Stimulated activated effector memory CD8-positive, alpha-beta T cell treated with anti-CD3 and anti-CD28 coated beads, Interleukin-12 subunit alpha, Interleukin-12 subunit beta, amount 100 ng/mL, for 72 hours (primary cell): ENCODE data around the gene GNB1.

Experiments
- ATAC-seq: fragments of 150-1000 bp; cut with Tn5 transposase; 2 replicates; pipeline ENCODE4 v1.10.0; 2021
- DNase-seq, 2 donors: peaks; one replicate each; pipeline ENCODE4 v3.0.0; 2021 to 2022; ENCODE audit warnings: low spot score in 2 of 2
- H3K27ac Mint-ChIP-seq: one replicate; pipeline ENCODE4 v1.8.0; 2022; ENCODE audit warnings: mild to moderate bottlenecking, mixed read lengths
- H3K36me3 Mint-ChIP-seq: one replicate; pipeline ENCODE4 v1.8.0; 2022; ENCODE audit warnings: mild to moderate bottlenecking, mixed read lengths
- H3K4me1 Mint-ChIP-seq: one replicate; pipeline ENCODE4 v1.8.0; 2022; ENCODE audit warnings: mixed read lengths
- H3K4me3 Mint-ChIP-seq: one replicate; pipeline ENCODE4 v1.8.0; 2022; ENCODE audit warnings: mild to moderate bottlenecking, mixed read lengths
- H3K9me3 Mint-ChIP-seq: one replicate; pipeline ENCODE4 v1.8.0; 2022; ENCODE audit warnings: mixed read lengths

GNB1 gene

DNA sequence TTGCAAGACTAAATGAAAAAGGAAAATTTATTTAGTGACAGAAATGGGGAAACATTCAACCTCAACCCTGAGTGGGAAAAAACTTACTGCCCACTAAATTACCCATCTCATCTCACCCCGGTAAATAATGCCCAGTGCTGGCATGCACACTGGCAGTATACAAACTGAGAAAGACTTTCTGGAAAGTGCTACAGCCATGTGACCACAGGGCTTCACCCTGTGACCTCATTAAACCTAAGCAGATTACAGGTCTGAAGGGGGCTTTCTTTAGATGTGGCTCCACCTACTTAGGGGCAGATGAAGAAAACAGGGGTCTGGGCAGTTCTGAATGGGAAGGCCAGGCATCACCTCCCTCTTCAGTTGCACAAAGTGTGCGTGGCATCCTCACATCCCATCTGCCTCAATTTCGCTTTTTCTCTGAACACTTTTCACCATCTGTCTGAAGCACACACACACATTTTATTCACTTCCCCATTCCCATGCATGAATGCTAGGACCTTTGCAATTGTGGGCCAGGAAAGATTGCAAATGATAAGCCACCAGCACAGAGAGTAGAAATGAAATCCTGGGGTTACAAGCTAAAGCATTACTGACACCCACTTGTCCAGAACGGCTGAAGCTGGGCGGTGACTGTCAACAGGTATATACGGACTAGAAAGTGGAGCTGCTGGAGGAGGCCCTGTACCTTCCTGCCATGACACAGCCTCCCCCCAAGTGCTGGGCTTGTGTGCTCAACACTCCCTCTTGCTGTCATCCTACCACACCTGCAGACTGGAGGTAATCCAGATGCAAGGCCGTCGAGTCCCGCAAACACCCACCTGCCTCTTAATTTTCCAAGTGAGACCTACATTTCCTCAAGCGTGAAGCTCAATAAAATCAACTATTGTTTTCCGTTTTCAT is 115.3 kb downstream of the GNB1 start:
- peaks cover 44% of the 10 kb centered on the region for H3K36me3 Mint-ChIP-seq
- no peak for ATAC-seq
- no peak for DNase-seq
- H3K4me3 Mint-ChIP-seq: peak overlapping the region; percentile 72
- peaks cover 37% of the 10 kb centered on the region for H3K4me1 Mint-ChIP-seq
- H3K9me3 Mint-ChIP-seq: no peaks in the 10 kb centered on the region
- peak overlapping the region; percentile 81 for H3K27ac Mint-ChIP-seq

GRCh38 chr1:1773874-1774273 is 117.0 kb downstream of the GNB1 start:
- Mint-ChIP-seq H3K9me3 (no peaks in the 10 kb centered on the region), H3K4me1 (peaks cover 21% of the 10 kb centered on the region), H3K27ac (no peak overlapping the region), H3K36me3 (peaks cover 52% of the 10 kb centered on the region), H3K4me3 (no peak overlapping the region)
- ATAC-seq (no peak), DNase-seq (no peak)

- Mint-ChIP-seq H3K4me1 (peaks cover 15% of the 10 kb centered on the region), H3K9me3 (no peaks in the 10 kb centered on the region), H3K27ac (no peak overlapping the region), H3K36me3 (peaks cover 68% of the 10 kb centered on the region), H3K4me3 (no peak overlapping the region)
- DNase-seq (no peak), ATAC-seq (no peak)
Observed at GRCh38 chr1:1771096-1771495, 119.8 kb downstream of the GNB1 start.

DNA sequence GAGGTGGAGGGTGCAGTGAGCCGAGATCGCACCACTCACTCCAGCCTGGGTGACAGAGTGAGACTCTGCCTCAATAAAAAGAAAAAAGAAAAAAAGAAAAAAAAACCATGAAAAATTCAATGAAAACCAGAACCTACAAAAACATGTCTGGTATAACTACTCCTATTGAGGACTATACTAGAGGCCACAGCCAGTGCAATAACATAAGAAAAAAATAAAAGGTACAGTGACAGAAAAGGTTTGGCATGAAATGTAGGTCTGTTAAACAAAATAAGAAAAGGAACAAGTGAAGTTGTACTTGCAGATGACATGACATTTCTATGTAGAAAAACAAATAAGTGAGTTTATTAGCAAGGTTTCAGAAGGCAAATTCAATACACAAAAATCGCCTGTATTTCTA is 120.8 kb downstream of the GNB1 start:
- Mint-ChIP-seq H3K9me3 (no peaks in the 10 kb centered on the region), H3K36me3 (peaks cover 75% of the 10 kb centered on the region), H3K27ac (no peak overlapping the region)

DNA sequence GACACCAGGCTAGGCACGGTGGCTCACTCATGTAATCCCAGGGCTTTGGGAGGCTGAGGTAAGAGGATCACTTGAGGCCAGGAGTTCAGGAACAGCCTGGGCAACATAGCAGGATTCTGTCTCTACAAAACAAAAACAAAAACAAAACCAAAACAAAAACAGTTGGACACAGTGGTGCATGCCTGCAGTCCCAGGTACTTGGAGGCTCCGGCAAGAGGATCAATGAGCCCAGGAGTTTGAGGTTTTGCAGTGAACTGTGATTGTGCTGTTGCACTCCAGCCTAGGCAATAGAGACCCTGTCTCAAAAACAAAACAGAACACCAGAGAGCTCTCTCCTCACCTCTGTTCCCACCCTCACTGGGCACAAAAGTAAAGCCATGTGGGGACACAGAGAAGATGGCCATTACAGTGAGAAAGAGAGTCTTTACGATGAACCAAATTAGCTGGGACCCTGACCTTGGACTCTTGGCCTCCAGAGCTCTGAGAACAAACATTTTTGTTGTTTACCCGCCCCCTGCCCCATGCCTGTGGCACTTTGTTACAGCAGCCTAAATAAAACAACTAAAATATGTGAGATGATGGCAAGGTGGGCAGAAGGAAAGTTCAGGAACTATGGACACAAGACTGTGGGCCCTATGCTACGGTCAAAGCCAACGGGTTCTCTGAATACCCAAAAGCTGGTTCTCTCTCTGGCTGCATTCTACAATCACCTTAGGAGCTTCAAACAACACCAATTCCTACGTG is 122.5 kb downstream of the GNB1 start:
- Mint-ChIP-seq H3K36me3 (peaks cover 92% of the 10 kb centered on the region), H3K27ac (no peak overlapping the region), H3K4me1 (peaks cover 6% of the 10 kb centered on the region), H3K4me3 (no peak overlapping the region), H3K9me3 (no peaks in the 10 kb centered on the region)
- ATAC-seq (no peak), DNase-seq (no peak)

More for the DNA sequence above, 120.8 kb downstream of the GNB1 start:
- ATAC-seq: no peak
- no peak for DNase-seq
- H3K4me3 Mint-ChIP-seq: no peak overlapping the region
- H3K4me1 Mint-ChIP-seq: peaks cover 6% of the 10 kb centered on the region

GRCh38 chr1:1764876-1765470 is 125.9 kb downstream of the GNB1 start:
- Mint-ChIP-seq H3K4me1 (peaks cover 6% of the 10 kb centered on the region), H3K27ac (no peak overlapping the region), H3K36me3 (peaks cover 95% of the 10 kb centered on the region), H3K9me3 (no peaks in the 10 kb centered on the region), H3K4me3 (no peak overlapping the region)
- no peak for ATAC-seq
- DNase-seq: no peak

DNA sequence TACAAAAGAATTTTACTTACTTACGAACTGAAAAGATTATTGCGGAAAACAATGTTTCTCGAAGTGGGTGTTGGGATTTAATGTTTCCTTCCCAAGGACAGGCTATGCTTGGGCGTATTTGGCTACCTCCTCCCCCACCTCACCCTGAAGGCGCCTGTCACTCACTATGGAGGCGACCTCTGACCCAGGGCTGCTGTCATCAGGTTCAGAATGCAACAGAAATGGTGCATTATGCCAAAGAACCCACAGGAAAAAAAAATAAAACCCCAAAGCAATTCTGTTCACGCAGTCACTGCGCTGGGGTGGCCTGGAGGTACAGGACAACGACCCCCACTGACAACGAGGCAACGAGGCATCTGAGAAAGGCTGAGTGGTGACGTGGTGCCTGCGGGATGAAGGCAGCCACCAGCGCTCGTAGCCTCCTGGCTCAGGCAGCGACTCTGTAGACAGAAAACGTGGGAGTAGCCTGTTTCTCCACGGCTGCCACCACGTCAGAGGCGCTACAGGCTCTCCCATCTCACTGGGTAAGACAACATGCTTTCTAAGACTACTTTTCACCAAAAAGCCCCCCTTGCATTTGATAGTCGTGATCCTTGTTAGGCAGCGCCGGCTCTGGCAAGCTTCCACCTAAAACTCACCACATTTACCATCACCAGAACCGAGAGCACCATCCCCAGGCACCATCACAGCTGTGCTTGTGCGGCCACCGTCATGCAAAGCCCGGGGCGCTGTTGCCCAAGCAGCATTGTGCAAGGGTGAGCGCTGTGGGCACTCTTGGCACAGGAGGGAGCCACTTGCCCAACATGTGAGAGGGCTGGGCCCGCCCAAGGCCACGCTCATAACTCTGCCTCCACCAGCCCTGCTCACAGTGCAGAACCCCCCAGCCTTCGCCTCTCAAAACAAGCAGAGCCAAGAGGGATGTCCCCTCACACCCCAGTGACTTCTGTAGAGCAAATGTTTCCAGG is 126.9 kb downstream of the GNB1 start:
- Mint-ChIP-seq H3K4me1 (peaks cover 6% of the 10 kb centered on the region), H3K9me3 (no peaks in the 10 kb centered on the region), H3K4me3 (no peak overlapping the region), H3K27ac (no peak overlapping the region), H3K36me3 (peaks cover 94% of the 10 kb centered on the region)
- DNase-seq (no peak), ATAC-seq (no peak)

- Mint-ChIP-seq H3K27ac (no peak overlapping the region), H3K36me3 (peaks cover 94% of the 10 kb centered on the region), H3K4me1 (peaks cover 8% of the 10 kb centered on the region), H3K9me3 (no peaks in the 10 kb centered on the region), H3K4me3 (no peak overlapping the region)
- DNase-seq (no peak), ATAC-seq (no peak)
Observed at GRCh38 chr1:1761504-1762376, 129.1 kb downstream of the GNB1 start.

GRCh38 chr1:1760715-1761114 is 130.2 kb downstream of the GNB1 start:
- H3K27ac Mint-ChIP-seq: no peak overlapping the region
- DNase-seq (no peak), ATAC-seq (no peak)
- H3K4me1 Mint-ChIP-seq: peaks cover 8% of the 10 kb centered on the region
- H3K4me3 Mint-ChIP-seq: no peak overlapping the region
- H3K36me3 Mint-ChIP-seq: peaks cover 93% of the 10 kb centered on the region
- H3K9me3 Mint-ChIP-seq: no peaks in the 10 kb centered on the region

GRCh38 chr1:1760345-1760650 is 130.6 kb downstream of the GNB1 start:
- Mint-ChIP-seq H3K4me1 (peaks cover 8% of the 10 kb centered on the region), H3K36me3 (peaks cover 91% of the 10 kb centered on the region), H3K9me3 (no peaks in the 10 kb centered on the region), H3K4me3 (no peak overlapping the region), H3K27ac (no peak overlapping the region)
- ATAC-seq (no peak), DNase-seq (no peak)

DNA sequence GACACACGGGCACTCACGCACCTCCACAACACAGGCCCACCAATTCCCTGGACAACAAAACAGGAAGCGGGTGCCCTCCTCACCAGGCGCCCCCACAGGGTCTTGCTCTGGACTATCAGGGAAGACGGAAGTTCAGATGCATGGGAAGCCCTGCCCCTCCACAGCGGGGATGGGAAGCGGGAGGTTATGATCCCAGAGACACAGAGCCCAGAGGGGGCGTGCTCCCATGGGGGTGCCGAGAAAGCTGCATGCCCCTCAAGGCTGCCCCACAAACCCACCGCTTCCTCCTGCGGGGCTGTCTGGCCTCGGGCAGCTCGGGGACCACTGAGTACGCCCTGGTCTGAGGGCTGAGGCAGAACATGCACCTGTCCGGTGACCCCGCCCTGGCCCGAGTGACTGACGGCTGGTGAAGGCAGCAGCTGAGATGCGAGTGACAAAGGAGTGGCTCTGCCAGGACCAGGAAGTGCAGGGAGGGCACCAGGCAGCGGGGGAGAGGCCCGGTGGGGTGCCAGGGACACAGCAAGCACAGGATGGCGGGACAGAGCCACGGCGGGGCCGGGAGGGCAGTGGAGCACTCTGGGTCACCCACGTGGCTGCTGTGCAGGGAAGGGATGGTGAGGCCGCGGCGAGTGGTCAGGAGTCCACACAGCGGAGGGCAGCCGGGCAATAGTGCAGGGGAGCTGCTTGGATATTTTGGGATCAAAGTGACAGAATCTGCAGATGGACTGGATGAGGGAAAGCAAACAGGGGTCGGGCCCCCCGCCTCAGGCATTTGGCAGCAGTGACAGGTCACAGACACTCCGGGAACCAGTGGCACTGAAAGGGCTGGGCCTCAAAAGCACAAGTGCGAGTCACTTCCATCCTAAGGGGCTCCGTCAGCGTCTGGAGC is 131.2 kb downstream of the GNB1 start:
- no peak overlapping the region for H3K4me3 Mint-ChIP-seq
- H3K4me1 Mint-ChIP-seq: peaks cover 8% of the 10 kb centered on the region
- no peak overlapping the region for H3K27ac Mint-ChIP-seq
- ATAC-seq (no peak), DNase-seq (no peak)
- peaks cover 91% of the 10 kb centered on the region for H3K36me3 Mint-ChIP-seq
- no peaks in the 10 kb centered on the region for H3K9me3 Mint-ChIP-seq

- Mint-ChIP-seq H3K4me1 (peaks cover 8% of the 10 kb centered on the region), H3K36me3 (peaks cover 88% of the 10 kb centered on the region), H3K4me3 (no peak overlapping the region), H3K9me3 (no peaks in the 10 kb centered on the region), H3K27ac (no peak overlapping the region)
- DNase-seq: no peak
- ATAC-seq: no peak
Observed at GRCh38 chr1:1758692-1759455, 132.0 kb downstream of the GNB1 start.
